A204.1 (cell line): ENCODE data around the gene CAPN5.
"Not testable (repeated sequence)": the region's sequence is repeated elsewhere in the genome, so short reads cannot be mapped to it uniquely, and the experiment has no call there.

Experiments used
- FAIRE-seq: peaks from 2 replicates; lab custom pipeline; 2012; peaks lifted over from hg19 to GRCh38; lab: Jason Lieb, UNC

CAPN5 gene

GRCh38 chr11:77066229-77067042, at the start of gene CAPN5:
Gene CAPN5, plus strand, starts transcription at chr11:77066971. Its CDS starts 17,916 bp downstream, at chr11:77084887.
- no peak for FAIRE-seq

GRCh38 chr11:77018396-77018924, 48.3 kb upstream of the CAPN5 start:
- not testable (repeated sequence) for FAIRE-seq

DNA sequence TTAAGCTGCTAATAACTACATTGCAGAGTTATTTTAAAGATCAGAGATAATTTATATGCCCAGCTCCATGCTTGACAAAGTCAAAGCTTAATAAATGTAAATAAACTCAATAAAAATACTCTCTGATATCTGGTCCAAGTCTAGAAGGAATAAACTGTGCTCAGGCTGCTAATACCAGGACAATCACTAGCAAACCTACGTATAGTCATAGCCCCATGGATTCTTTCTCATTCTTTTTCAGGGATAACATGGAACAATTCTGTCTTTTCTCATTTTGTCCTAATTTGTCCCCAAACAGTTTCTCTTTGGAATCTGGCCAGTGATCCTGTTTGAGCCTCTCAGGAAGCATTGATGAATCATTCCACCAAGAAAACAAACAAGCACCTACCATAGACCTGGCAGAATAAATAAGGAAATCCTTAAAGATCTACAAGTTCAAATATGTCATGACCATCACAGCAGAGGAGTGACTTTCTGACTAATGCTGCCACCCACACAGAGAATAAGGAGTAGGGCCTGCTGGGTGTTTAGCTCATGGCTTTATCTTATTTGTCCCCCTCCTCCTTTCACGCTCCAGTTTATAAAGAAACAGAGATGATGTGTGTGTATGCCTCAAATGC, 46.7 kb upstream of the CAPN5 start:
- FAIRE-seq: no peak

GRCh38 chr11:77020734-77021133, 46.0 kb upstream of the CAPN5 start:
- no peak for FAIRE-seq

DNA sequence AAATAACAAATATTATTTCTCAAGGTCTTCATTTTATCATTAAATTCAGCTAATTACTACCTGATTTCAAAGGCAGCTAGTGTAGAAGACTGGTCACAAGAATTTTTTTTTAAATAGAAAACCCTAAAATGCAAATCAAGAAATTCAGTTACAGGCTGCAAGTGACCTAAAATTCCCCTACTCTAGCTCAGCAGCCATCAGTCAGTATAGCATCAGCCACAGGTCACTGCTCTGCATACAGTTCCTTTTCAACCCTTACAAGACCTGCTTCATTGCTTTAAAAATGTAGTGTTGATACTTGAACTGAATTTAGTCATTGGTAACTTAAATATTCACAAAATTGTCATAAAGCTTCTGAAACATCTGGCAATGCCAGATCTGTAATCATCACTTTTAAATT, 42.0 kb upstream of the CAPN5 start:
- FAIRE-seq: no peak

GRCh38 chr11:77026221-77026620, 40.5 kb upstream of the CAPN5 start:
- no peak for FAIRE-seq

DNA sequence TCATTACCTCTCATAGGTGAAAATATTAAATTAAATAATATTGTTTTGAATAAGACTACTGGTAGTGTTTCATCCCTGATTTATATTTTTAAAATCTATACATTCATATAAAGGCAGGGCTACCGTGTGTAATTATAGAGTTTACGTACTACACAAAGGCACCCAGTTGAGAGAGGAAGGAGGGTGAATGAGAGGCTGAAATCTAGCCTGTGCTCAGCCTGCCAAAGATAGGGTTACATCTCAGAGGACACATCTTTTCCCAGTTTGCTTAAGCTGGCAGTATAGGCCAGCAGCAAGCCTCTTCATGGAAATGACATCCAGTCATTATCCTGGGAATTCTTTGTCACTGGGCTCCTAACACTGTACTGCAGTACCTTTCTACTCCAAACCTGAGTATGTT, 40.0 kb upstream of the CAPN5 start:
- no peak for FAIRE-seq

DNA sequence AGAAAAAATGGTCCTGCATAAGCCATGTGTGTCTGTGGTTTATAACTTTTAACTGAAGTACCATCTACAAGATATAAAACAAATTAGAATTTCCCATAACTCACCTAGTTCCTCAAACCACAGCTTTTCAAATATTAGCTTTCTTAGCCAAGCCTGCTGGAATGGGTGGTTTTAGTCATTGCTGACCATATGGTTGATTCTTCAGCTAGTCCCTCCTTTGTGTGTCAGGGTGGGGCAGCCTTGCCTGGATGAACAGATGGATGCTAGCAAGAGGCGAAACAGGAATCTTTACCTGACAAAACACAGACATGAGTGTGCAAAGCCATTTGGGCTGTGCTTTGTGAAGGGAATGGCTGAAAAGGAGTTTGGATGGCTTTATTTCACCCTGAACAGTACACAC, 39.5 kb upstream of the CAPN5 start:
- FAIRE-seq: no peak

DNA sequence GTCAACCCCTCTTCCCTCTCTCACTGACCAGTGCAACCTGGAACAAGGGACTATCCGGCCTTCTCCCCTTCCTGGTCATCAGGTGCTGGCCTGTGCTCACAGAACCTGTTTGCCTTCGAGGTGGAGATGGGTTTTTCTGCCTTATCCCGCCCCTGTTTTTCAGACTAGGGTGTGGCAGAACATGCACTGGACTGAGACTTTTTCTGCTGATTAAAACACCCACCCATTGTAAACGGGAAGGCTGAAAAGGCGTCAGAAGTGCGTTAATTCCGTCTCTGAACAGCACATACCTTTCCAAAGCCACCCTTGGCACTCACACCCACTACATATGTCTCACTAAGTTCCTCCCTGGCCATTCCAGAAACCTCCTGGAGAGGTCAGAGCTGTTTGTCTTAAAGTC, 36.9 kb upstream of the CAPN5 start:
- FAIRE-seq: no peak

GRCh38 chr11:77030834-77031414, 35.8 kb upstream of the CAPN5 start:
- FAIRE-seq: no peak

DNA sequence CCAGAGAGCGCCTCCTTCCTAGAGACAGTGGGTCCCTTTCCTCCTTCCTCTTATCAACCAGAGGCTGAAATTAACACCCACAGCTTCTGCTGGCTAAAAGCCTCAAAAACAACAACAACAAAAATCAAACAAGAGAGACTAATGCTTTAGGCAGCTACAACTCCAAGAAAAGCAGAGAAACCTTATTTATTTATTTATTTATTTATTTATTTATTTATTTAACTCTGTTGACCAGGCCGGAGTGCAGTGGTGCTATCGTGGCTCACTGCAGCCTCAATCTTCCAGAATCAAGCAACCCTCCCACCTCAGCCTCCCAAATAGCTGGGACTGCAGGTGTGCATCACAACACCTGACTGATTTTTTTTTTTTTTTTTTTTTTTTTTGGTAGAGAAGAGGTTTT, 35.2 kb upstream of the CAPN5 start:
- FAIRE-seq: no peak

GRCh38 chr11:77035039-77035438, 31.7 kb upstream of the CAPN5 start:
- FAIRE-seq: no peak

GRCh38 chr11:77035580-77035979, 31.2 kb upstream of the CAPN5 start:
- FAIRE-seq: no peak

- no peak for FAIRE-seq
These were observed 30.4 kb upstream of the CAPN5 start for GRCh38 chr11:77036398-77036797.

DNA sequence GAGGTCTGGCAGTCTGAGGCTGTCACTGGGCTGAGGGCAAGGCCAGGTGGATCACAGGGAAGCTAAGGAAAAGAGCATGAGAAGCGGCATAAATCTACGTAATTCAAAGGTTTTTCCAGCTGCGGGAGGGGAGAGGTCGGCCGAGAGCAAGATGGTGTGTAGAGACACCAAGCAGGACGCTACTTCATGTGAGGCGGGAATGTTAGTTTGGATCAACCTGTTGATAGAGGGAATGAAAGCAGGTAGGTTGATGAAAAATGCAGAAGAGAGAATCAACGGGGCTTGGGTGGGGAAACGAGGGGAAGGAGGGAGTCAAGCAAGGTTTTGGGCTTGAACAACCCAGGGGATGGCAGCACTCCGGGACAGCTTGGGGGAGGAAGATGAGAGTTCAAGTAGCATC, 29.7 kb upstream of the CAPN5 start:
- FAIRE-seq: no peak

GRCh38 chr11:77038029-77038824, 28.5 kb upstream of the CAPN5 start:
- no peak for FAIRE-seq

DNA sequence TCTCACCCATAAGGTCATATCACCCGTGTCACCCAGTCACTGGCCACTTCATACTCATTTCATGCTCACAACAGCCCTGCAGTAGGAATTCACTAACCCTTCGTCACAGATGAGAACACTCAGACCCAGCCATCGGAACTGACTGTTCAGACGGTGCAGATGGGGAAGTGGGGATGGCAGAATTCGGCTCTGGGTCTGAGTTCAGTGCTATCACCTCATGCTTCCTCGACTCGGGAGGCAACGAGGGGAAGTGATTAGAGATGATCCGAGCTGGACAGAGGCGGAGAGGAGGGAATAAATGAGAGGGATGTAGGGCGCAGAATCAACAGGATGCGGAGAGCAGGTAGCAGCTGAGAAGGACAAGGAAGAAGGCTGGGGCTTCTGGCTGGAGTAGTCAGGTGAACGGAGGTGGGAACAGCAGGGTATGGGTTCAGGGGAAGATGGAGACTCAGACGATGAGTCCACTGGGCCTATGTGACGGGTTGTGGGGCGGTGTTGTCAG, 27.9 kb upstream of the CAPN5 start:
- FAIRE-seq: no peak

- no peak for FAIRE-seq
These were observed 27.0 kb upstream of the CAPN5 start for GRCh38 chr11:77039491-77040400.

- FAIRE-seq: no peak
These were observed 26.4 kb upstream of the CAPN5 start for GRCh38 chr11:77040401-77040777.

- FAIRE-seq: no peak
These were observed 25.9 kb upstream of the CAPN5 start for GRCh38 chr11:77040889-77041288.

DNA sequence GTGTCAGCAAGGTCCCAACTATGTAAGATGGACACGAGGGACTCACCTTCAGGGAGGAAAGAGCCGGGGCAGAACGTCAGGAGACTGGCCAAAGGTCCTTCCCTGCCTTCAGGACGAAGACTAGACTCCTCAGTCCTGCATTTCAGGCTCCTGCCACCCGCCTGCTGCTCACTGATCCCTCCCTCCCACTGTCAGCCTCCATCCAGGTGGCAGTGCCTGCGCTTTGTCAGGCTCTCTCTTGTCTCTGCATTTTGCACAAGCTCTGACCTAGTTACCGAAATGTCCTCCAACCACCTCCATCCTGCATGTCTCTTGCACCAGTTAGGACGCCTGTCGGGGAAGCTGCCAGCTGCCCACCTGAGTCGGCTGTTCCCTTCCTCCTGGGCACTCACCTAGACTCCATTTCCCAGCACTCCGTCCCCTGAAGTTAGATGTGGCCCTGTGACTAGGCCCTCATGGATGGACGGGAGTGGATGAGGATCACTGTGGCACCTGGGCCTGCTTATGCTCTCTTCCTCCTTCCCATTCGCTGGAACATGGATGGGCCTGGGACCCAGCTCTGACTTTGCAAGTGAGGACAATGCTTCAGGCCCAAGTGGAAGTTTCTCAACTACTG, 24.6 kb upstream of the CAPN5 start:
- no peak for FAIRE-seq
